HG03097 (cell line): ENCODE results near the gene CLCN6.

ENCODE experiments used
- ATAC-seq: cut with Tn5 transposase; IDR thresholded peaks from one replicate; pipeline ENCODE4 v1.9.1; 2021; ENCODE audit not compliant: unreplicated experiment, low FRiP score

CLCN6 gene

GRCh38 chr1:11805422-11806306 is at the start of gene CLCN6, which contains the start of gene MTHFR:
TSS of gene CLCN6 (plus strand) at chr1:11806191. CDS start at chr1:11806263, 72 bp downstream.
TSS of gene MTHFR (minus strand) at chr1:11805964. CDS start at chr1:11803116, 2,848 bp downstream.
- peak; percentile 79 for ATAC-seq

GRCh38 chr1:11757047-11757446 is 48.9 kb upstream of the CLCN6 start:
- ATAC-seq, result no peak

GRCh38 chr1:11759791-11760190 is 46.2 kb upstream of the CLCN6 start:
- ATAC-seq, result no peak

GRCh38 chr1:11761285-11761684 is 44.7 kb upstream of the CLCN6 start:
- no peak for ATAC-seq

GRCh38 chr1:11761988-11762406 is 44.0 kb upstream of the CLCN6 start, which contains the start of gene C1orf167:
TSS of gene C1orf167 (plus strand) at chr1:11762193. CDS start at chr1:11764401, 2,208 bp downstream.
- no peak for ATAC-seq

GRCh38 chr1:11764115-11764514 is 41.9 kb upstream of the CLCN6 start:
- no peak for ATAC-seq

GRCh38 chr1:11764519-11764918 is 41.5 kb upstream of the CLCN6 start:
- no peak for ATAC-seq

GRCh38 chr1:11765661-11766428 is 40.1 kb upstream of the CLCN6 start:
- ATAC-seq, result no peak

GRCh38 chr1:11766429-11766776 is 39.6 kb upstream of the CLCN6 start:
- ATAC-seq, result no peak

- ATAC-seq, result no peak
Measured at GRCh38 chr1:11767922-11768704, 37.9 kb upstream of the CLCN6 start.

- no peak for ATAC-seq
Measured at GRCh38 chr1:11768821-11769220, 37.2 kb upstream of the CLCN6 start.

GRCh38 chr1:11769274-11769673 is 36.7 kb upstream of the CLCN6 start:
- ATAC-seq, result no peak

GRCh38 chr1:11770011-11770410 is 36.0 kb upstream of the CLCN6 start:
- no peak for ATAC-seq

GRCh38 chr1:11771481-11772043 is 34.4 kb upstream of the CLCN6 start:
- ATAC-seq, result no peak

- no peak for ATAC-seq
Measured at GRCh38 chr1:11772458-11772857, 33.5 kb upstream of the CLCN6 start.

GRCh38 chr1:11774753-11775152 is 31.2 kb upstream of the CLCN6 start:
- no peak for ATAC-seq

- no peak for ATAC-seq
Measured at GRCh38 chr1:11777658-11778322, 28.2 kb upstream of the CLCN6 start.

GRCh38 chr1:11778336-11778735 is 27.7 kb upstream of the CLCN6 start:
- ATAC-seq, result no peak

GRCh38 chr1:11778844-11779623 is 27.0 kb upstream of the CLCN6 start:
- ATAC-seq, result no peak
